ENCODE measurements around the gene ENTPD8.
A peak's percentile ranks its signal among the peaks of the same experiment; 100 is the strongest.
"Not testable (repeated sequence)": the region's sequence is repeated elsewhere in the genome, so short reads cannot be mapped to it uniquely, and the experiment has no call there.

ENTPD8 gene

DNA sequence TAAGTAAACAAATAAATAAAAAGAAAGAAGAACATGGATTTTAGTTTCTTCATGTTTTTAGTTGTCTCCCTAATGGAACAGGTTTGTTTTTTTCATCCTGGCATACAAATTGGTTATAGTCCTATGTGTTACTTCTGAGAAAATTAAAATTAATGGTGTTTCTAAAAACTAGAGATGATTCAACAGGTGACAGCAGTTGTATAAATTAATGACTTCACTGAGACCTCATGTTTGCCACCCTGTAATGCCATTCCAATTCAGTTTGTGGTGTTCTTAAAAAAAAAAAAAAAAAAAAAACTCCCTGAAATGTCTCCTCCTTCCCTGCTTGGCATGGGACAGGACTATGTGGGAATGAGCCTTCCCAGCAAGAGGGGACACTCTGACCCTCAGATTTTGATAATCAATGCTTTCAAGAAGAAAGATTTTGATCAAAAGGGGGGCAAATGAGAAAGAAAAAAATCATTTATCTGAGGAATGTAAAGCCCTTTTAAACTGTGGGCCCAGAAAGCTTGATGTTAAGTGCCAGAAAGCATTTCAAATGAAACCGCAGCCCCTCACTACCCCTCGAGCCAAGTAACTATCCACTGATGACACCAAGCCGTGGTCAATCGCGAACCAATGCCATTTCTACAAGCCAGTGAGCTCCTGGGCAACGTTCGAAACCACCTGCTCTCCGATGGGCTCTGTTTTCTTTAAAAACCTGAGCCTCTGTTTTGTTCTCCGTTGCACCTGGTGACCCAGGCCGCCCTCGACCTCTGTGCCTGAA is 19.1 kb downstream of the ENTPD8 start:
- no peak for DNase-seq (ENCODE audit: low read depth)
- peak overlapping the region; percentile 79 for H3K4me3 ChIP-seq (ENCODE audit: low read depth, low read length)

DNA sequence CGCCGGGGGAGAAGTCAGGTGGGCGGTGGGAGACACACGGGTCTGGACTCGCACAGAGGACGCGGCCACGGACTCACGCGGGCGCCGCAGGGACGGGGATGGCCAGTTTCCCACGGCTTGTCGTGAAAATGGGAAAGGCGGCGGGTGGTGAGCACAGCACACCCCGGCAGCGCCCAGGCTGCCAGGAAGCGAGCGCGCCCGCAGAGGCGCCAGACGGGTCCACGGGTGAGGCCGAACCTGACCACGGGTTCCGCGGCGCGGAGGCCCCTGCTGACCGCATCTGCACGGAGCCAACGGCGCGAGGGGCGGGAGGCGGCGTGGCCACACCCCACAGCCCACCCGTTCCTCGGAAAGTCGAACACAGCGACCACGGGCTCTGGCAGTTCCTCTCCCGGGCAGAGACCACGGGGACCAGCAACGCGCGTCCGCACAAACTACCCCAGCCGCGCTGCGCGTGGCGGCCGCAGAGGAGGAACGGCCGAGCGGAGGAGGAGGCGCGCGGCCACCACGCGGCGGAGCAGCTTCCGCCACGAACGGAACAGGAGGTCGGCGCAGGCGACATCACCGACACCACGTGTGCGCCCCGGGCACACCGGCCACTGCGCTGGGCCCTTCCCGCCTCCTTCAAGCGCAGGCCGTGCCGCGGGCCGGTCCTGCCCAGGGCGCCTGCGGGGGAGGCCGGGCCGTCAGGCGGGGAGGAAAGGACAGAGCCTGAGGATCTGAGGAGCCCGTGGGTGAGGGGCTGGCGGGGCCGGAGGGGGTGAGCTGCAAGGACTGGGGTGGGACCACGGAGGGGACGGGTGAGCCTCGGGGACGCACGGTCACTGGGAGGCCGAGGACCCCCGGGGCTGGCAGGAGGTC is 23.8 kb downstream of the ENTPD8 start:
- H3K4me3 ChIP-seq (ENCODE audit: low read depth, low read length) = peak overlapping the region; percentile 26

DNA sequence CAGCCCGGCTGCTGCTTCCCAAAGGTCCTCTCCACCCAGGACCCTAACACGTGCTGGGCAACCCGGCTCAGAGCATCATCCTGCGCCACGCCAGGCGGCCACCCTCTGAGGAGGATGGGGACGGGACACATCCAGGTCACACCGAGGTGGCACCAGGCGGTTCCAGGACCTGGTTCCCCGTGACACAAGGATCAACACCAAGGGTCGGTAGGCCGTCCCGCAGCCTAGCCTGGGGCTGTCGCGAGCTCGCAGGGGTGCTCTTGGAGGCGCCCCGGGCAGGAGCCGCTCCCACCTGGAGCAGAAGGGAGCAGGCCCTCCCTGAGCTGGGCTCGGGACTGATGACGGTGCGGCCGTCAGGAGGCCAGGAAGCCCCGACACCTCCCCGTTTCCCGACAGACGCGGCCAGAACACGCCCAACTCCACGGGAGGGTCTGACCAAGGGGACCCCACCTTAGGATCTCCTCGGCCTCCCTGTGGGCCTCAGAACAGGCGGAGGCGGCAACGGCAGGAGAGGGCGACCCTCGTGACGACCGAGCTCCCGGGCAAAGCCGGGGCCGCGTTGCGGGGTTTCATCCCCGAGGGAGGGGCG is 24.5 kb downstream of the ENTPD8 start:
- H3K4me3 ChIP-seq (ENCODE audit: low read depth, low read length) = no peak overlapping the region
- DNase-seq (ENCODE audit: low read depth) = no peak

More for the DNA sequence above, 23.8 kb downstream of the ENTPD8 start:
- no peak for DNase-seq (ENCODE audit: low read depth)

DNA sequence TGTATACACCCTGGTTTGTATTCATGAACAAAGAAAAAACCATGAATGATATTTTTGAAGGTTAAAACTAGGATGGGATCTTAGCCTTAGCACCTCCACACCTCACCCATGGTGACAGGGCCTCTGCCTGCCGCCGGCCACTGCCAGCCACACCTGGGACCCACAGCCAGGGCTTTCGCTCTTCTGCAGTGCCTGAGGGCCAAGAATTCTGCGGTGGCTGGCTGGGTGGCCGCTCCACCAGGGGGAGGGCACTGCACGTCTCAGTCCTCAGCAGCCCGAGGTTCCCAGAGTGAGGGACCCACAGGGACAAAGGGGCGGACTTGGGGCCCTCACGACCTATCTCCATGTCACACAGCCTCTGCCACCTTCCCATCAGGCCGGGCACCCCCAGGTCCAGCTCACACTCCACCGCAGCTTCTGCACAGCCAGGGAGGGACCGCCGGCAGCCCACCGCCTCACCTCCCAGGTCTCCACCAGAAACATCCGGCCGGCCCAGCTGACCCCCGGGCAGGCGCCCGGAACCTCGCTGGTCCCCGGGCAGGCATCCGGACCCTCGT is 25.1 kb downstream of the ENTPD8 start:
- no peak for DNase-seq (ENCODE audit: low read depth)

DNA sequence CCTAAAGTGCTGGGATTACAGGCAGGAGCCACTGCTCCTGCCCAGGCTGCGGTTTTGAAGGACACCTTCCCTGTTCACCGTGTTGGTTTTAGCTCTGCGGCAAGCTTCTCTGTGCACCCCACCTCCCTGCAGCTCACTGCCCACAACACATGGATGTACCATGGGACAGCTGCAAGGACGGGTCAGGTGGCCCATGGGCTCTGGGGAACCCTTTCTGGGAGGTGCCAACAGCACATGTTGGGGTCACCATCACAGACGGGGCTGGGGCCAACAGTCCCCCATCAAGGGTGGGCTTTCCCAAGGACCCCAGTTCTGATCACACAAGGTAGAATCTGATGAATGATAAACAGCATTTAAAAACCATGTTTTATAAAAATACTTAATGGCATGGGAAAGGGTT is 25.7 kb downstream of the ENTPD8 start:
- no peak overlapping the region for H3K4me3 ChIP-seq (ENCODE audit: low read depth, low read length)
- DNase-seq (ENCODE audit: low read depth) = no peak

More for the DNA sequence above, 25.1 kb downstream of the ENTPD8 start:
- no peak overlapping the region for H3K4me3 ChIP-seq (ENCODE audit: low read depth, low read length)

DNA sequence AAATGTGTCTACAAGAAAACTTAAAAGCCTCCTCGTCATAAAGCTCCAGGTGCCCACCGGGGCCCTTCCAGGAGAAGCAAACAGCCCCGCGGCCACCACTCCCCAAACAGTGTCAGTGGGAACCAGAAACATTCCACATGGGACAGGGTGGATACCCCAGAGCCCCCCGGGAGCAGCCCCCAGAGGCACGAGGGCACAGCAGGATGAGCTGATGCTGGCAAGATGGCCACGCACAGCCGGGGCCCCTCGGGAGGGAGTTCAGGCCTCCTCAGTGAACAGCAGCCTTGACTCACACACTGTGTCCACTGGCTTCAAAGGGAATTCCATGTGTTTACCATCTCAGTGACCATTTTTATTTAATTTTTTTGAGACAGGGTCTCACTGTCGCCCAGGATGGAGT is 28.7 kb downstream of the ENTPD8 start:
- H3K4me3 ChIP-seq (ENCODE audit: low read depth, low read length) = no peak overlapping the region
- no peak for DNase-seq (ENCODE audit: low read depth)

DNA sequence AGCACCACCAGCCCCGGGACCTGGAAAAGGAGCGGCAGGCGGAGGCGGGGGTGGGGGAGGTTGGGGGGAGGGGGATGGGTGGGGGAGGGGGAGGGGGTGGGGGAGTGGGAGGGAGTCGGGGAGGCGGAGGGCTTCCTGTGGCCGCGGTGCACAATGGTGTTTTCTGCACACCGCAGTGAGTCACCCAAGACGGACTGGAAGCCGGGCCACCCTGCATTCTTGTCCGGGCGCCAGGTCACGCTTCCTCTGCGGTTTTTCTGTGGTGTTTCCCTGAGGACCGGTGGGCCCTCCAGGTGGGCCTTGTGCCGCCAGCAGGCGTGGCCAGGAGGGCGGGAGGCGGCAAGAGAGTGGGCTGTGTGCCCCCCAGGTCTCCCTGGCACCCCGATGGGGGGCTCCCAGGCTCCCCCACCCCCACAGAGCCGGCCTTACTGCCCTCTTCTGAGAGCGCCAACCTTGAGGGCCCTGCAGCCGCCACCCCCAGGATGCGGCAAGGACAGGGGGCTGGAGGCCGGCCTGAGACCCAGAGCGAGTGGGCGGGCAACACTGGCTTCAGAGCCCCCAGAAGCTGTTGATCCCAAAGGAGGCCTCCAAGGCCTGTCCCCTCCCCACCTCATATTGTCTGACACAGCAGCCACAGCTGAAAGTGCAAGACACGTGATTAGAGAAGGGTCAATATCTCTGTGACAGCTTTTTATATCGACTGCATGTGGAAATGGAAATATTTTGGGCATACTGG is 29.3 kb downstream of the ENTPD8 start:
- no peak overlapping the region for H3K4me3 ChIP-seq (ENCODE audit: low read depth, low read length)
- peak; percentile 51 for DNase-seq (ENCODE audit: low read depth)

DNA sequence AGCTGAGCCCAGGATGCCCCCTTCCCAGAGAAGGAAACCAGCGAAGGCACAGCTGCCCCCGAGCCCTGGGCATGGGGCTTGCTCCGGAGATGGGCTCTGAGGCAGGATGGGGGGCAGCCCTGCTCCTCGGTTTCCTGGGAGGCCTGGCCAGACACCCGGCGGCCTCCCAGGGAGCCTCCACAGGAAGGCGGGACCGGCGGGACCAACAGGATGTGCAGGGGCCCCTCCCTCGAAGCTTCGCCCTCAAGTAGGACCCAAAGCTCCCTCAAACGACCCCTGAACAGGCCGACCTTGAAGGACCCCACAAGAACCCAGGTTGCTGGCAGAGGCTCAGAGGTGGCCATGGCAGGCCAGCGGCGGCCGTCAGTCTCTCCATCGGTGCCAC is 29.9 kb downstream of the ENTPD8 start:
- no peak for DNase-seq (ENCODE audit: low read depth)
- no peak overlapping the region for H3K4me3 ChIP-seq (ENCODE audit: low read depth, low read length)

DNA sequence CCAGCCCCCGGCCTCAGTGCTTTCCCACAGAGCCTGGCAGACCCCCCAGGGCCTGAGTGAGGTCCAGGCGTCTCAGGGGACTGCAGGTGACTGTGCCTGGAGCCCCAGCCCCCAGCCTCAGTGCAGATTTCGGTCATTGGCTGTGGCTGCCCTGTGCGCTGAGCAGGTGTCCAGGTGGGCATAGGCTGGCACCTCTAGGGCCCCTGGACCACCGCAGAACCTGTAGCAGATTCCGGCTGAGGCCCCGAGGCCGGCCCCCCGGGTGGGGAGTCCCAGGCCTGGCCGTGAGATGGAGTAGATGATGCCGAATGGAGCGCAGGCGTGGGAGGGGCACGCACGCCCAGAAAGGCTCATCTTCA is 30.3 kb downstream of the ENTPD8 start:
- DNase-seq (ENCODE audit: low read depth) = no peak
- H3K4me3 ChIP-seq (ENCODE audit: low read depth, low read length) = no peak overlapping the region

DNA sequence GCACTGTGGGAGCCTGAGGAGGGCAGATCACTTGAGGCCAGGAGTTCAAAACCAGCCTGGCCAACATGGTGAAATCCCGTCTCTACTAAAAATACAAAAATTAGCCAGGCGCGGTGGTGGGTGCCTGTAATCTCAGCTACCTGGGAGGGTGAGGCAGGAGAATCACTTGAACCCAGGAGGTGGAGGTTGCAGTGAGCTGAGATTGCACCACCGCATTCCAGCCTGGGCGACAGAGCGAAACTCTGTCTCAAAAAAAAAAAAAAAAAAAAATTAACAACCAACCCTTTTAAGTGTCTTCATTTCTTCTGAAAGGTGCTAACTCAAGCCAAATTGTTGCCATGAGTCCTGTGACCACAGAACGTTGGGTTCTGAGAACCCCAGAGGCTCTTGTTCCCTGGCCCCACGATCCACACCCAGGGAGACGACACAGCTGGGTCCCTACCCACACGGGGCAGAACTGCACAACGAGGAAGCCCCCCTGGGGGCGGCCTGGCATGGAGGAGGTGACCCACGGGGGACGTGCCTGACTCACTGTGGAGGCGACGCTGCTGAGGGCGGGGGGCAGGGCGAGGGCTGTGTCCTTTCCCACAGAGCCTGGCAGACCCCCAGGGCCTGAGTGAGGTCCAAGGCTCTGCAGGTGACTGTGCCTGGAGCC is 30.8 kb downstream of the ENTPD8 start:
- DNase-seq (ENCODE audit: low read depth); H3K4me3 ChIP-seq (ENCODE audit: low read depth, low read length): not testable (repeated sequence)

DNA sequence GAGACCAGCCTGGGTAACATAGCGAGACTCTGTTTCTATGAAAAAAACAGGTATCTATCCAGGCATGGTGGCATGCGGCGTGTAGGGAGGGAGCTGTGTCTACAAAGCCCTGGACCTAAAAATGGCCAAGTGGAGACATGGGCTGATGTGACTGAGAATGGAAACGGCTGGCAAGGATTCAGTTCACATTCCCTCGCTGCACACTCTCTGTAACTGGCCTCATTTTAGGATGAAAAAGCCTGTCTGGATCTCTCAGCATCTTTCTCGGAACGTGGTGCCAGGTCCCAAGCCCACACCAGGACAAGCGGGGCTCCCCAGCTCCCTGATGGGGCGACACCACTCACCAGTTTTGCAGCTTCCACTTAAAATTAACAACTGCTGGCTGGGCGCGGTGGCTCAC is 31.6 kb downstream of the ENTPD8 start:
- no peak for DNase-seq (ENCODE audit: low read depth)
- H3K4me3 ChIP-seq (ENCODE audit: low read depth, low read length) = no peak overlapping the region

DNA sequence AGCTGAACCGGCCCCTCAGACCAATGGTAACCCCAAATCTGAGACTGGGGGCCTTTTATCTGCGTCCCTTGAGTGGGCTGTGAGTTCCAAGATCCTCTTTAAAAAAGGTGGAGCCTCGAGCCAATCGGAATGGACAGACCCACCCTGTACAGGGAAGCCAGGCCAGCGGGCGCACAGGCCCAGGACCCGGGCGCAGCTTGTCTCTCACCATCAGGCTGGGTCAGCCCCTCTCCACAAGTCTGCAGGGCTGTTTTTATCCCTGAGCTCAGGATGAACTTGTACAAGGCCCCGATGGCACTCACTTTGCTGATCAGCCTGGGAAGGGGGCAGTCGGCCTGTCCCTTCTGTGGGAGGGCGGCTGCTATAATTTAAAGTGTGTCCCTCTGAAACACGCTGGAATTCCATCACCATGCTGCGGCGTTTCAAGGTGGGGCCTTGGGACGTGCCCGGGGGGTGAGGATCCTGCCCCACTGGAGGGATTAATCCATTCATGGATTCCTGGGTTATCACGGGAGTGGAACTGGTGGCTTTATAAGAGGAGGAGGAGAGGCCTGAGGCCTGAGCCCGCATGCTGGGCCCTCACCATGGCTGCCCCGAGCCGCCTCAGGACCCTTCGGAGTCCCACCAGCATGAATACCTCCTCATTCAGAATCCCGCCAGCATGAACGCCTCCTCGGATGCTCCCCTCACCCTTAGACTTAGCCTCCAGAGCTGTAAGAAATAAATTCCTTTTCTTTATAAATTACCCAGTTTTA is 32.3 kb downstream of the ENTPD8 start:
- no peak for DNase-seq (ENCODE audit: low read depth)

DNA sequence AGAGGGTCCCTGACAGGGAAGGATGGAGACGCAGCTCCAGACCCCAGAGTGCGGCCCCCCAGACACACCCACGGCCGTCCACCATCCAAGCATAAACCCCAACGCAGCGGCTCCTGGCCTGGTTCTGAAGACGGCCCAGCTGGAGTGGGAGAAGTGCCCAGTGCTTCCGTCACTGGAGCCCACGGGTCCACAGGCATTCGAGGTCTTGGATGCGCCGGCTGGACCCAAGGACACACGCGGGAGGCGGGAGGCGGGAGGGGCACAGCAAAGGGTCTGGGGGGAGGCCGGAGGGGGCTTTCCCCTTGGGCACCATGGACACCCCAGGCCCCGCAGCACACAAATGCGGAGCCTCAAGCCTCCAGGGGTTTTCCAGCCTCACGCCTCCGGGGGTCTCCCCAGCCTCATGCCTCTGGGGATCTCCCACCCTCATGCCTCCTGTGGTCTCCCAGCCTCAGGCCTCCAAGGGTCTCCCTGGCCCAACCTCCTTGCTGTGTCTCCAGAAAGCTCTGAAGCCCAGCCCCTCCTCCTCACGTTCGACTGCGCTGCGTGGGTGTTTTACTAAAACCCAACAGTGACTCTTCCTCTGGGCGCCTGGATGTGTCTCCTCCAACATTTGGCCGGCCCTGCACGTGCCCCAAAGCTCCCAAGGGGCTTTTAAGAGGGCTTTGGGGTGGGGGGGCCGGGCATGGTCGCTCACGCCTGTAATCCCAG is 33.4 kb downstream of the ENTPD8 start:
- peak overlapping the region; percentile 38 for H3K4me3 ChIP-seq (ENCODE audit: low read depth, low read length)
- no peak for DNase-seq (ENCODE audit: low read depth)

More for the DNA sequence above, 32.3 kb downstream of the ENTPD8 start:
- no peak overlapping the region for H3K4me3 ChIP-seq (ENCODE audit: low read depth, low read length)

DNA sequence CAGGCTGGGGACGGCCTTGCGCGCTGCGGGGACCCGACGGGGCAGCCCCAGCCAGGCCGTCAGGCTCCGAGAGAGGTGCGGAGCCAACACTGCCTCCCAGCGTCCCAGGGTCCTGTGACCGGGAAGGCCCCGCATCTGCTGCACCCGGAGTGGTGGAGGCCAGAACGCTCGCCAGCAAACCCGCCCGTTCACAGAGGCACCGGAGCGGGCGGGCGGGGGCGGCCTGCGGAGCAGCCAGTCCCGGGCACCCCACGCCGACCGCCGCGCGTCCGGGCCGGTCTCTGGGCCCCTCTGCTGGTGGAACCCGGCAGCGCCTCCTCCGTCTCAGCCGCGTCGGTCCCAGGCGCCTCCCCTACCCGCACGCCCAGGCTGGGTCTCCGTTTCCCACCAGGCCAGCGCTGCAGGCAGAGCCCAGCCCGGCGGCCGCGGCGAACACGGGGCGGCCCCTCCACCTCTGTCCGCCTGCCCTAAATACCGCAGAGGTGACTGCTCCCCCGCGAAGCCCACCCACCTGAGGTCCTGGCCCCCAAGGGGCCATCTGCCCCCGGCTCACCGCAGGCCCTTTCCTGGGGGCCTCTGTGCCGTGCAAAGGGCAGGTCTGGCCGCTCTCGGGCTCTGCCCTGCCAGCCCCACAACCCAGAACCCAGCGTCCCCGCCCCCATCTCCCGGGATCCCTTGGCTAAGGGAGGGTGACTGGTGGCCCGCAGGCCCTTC is 34.1 kb downstream of the ENTPD8 start:
- DNase-seq (ENCODE audit: low read depth) = no peak
- peak overlapping the region; percentile 38 for H3K4me3 ChIP-seq (ENCODE audit: low read depth, low read length)

DNA sequence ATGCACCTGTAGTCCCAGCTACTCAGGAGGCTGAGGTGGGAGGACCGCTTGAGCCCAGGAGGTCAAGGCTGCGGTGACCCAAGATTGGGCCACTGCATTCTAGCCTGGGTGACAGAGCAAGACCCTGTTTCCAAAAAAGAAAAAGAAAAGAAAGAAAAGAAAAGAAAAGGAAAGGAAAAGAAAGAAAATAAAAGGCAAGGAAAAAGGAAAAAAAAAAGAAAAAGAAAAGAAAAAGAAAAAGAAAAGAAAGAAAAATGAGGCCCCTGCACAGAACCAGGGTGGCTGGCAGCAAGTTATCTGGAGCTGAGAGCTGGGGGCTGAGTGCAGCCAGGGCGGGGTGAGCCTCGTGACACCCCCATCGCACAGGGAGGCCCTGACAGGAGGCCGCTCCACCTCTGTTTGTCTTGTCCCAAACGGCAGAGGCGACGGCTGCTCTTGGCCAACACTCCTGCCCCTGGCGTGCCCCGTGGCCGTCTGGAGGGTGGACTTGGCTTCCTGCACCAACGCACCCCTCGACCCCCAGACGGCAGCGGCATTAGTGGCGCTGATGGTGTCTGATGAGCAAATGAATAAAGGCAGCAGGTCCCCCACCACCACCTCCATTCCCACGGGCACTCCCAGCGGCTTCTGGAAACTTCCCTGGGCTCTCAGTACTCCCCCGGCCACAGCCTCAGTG is 34.9 kb downstream of the ENTPD8 start:
- no peak overlapping the region for H3K4me3 ChIP-seq (ENCODE audit: low read depth, low read length)
- no peak for DNase-seq (ENCODE audit: low read depth)

DNA sequence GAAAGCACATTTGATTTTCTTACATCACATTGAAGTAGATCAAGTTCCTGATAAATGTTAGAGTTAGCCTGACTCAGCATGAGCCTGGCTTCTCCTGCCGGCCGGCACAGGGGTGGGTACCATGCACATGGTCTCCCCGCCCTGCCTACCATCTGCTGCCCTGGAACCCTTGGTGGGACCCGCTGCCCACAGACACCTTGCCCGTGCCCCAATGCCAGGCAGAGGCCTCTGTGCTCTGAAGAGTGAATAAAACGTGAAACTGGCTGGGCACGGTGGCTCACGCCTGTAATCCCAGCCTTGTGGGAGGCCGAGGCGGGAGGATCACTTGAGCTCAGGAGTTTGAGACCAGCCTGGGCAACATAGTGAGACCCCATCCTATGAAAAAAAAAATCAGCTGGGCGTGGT is 35.5 kb downstream of the ENTPD8 start:
- DNase-seq (ENCODE audit: low read depth) = no peak
- no peak overlapping the region for H3K4me3 ChIP-seq (ENCODE audit: low read depth, low read length)

Measured in skeletal muscle cell (primary cell).